Stimulated activated CD8-positive, alpha-beta memory T cell treated with anti-CD3 and anti-CD28 coated beads, Interleukin-7, amount 100 ng/mL, for 4 hours (primary cell): Measurements from ENCODE around the gene MRFAP1.
"Not testable (repeated sequence)": the region's sequence is repeated elsewhere in the genome, so short reads cannot be mapped to it uniquely, and the experiment has no call there.

ENCODE experiments used
- DNase-seq, 2 donors: peaks; one replicate each; pipeline ENCODE4 v3.0.0-alpha.2; 2020; ENCODE audit warnings: low read depth in 2 of 2

MRFAP1 gene

DNA sequence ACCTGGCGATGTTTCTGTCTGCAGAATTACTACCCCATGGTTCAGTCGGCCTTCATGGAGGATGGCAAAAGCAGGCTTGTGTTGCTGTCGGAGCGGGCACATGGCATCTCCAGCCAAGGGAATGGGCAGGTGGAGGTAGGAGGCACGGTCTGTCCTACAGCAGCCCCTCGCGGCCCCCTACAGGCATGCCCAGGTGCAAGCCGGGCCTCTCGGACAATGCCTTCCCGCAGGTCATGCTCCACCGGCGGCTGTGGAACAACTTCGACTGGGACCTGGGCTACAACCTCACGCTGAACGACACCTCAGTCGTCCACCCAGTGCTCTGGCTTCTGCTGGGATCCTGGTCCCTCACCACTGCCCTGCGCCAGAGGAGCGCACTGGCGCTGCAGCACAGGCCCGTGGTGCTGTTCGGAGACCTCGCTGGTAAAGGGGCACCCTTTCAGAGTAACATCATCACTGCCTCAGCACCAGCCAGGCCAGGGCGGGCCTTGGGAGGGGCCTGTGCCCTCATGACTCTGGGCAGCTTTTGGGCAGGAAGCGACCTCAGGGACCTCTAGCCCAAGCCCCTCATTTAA is 29.5 kb upstream of the MRFAP1 start:
- DNase-seq, result no peak

DNA sequence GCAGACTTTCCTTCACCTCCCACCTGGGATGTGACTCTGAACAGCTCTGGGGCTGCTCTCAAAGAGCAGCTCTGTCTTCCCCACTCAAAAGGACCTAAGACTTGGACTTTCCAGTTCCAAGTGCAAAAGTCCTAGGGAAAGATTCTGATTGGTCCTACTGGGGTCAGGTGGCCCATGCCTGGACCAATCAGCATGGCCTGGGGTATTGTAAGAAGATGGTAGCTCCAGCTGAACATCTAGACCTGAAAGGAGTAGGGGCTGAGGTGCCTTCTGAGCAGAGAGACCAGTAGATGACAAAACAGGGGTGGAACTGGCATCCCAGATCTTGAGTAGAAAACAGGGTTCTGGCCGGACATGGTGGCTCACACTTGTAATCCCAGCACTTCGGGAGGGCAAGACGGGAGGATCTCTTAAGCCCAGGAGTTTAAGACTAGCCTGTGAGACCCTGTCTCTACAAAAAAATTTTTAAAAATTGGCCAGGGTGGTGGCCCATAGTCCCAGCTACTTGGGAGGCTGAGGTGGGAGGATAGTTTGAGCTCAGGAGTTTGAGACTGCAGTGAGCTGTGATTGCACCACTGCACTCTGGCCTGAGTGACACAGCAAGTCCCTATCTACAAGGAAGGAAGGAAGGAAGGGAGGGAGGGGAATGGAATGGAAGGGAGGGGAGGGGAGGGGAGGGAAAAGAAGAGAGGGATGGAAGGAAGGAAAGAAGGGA is 27.4 kb upstream of the MRFAP1 start:
- no peak for DNase-seq

DNA sequence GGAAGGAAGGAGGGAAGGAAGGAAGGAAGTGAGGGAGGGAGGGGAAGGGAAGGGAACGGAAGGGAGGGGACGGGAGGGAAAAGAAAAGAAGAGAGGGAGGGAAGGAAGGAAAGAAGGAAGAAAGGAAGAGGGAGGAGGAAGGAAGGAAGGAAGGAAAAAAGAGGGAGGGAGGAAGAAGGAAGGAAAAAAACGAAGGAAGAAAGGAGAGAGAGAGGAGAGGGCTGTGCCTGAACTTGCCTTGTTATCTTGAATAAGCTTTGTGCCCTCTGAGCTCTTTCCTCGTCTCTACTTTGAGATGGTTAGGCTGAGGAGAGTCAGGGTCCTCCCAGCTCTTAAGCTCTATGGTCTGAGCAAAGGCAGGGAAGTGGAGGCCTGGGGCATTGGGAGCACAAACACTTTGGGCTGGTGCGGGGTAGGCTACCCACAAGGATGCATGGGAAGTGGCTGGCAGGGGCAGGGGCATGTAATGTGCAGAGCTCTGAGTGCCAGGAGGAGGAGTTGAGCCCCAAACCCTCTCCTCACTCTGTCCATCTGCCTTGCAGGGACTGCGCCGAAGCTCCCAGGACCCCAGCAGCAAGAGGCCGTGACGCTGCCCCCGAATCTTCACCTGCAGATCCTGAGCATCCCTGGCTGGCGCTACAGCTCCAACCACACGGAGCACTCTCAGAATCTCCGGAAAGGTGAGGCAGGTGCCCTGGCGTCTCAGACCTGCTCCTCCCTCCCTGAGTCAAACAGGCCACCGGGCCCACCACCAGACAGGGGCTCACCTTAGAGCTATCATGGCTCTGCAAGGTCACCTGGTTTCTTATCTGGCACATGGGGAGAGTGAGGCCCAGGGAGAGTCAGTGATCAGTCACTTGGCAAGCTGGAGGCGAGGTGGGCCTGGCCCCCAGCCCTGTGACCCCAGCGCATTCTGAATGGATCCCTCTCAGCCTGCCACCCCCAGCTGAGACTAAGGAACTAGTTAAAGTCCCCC is 26.5 kb upstream of the MRFAP1 start:
- no peak for DNase-seq

DNA sequence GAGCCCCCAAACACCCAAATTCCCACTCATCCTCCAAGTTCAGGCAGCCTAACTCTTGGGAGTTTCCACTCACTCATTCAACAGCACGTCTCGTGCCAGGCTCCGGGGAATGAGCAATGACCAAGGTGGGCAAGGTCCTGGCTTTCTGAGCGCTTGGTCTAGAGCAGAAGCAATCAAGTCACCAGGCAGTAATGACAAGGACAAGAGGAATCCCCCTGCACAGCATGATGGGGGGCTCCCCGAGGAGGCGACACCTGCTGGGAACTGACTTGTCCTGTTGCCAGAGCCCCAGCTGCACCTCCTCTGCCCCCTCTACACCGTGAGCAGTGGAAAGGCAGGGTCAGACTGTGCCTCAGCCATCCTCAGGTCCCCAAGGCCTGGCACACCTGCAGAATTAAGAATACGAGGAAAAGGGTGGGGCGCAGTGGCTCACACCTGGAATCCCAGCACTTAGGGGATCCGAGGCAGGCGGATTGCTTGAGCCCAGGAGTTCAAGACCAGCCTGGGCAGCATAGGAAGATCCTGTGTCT is 25.7 kb upstream of the MRFAP1 start:
- DNase-seq, result no peak

DNA sequence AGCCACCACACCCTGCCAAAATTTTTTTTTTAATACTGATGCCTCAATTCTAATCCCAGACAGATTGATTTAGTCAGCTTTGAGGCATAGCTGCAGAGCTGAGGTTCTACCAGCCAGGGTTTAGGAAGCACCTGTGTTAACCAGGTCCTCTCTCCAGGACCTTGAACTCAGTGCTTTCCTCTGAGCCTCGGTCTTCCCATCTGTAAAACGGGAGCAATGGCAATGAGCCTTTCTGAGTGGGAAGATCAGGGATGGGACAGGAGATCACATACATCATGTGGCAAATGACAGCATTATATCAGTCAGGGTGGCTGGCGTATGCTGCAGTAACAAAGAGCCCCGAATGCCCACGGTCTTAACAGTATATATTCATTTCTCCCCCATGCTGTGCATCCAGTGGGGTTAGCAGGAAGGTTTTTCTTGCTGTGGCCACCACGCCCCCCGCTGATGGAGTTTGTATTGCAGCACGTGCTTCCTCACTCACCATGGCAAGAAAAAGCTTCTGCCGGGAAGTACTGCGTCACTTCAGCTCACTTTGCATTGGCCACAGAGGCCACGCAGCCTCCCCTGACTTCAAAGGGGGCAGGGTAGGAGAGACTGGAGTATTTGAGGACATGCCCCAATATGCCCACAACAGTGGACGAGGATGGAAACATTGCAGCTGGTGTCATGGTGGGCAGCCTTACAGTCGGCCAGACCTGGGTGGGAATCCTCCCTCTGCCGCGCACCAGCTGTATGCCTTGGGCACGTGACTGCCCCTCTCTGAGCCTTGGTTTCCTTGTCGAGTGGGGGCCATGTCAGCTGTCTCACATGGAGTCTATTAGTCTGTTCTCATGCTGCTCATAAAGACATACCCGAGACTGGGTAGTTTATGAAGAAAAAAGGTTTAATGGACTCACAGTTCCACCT is 24.1 kb upstream of the MRFAP1 start:
- no peak for DNase-seq

DNA sequence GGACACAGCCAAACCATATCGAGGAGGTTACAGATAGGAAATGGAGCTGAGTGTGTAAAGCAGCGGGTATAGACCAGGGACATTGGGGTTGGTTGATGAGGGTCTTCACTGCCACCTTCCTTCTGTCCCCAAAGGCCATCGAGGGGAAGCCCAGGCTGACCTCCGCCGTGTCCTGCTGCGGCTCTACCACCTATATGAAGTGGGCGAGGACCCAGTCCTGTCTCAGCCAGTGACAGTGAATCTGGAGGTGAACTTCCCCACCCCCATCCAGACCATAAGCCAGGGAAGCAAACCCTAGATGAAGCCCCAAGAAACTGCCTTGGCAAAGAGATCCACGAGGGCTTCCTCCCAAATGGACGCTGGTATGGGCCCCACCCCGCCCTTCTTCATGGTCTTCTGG is 23.2 kb upstream of the MRFAP1 start:
- no peak for DNase-seq

DNA sequence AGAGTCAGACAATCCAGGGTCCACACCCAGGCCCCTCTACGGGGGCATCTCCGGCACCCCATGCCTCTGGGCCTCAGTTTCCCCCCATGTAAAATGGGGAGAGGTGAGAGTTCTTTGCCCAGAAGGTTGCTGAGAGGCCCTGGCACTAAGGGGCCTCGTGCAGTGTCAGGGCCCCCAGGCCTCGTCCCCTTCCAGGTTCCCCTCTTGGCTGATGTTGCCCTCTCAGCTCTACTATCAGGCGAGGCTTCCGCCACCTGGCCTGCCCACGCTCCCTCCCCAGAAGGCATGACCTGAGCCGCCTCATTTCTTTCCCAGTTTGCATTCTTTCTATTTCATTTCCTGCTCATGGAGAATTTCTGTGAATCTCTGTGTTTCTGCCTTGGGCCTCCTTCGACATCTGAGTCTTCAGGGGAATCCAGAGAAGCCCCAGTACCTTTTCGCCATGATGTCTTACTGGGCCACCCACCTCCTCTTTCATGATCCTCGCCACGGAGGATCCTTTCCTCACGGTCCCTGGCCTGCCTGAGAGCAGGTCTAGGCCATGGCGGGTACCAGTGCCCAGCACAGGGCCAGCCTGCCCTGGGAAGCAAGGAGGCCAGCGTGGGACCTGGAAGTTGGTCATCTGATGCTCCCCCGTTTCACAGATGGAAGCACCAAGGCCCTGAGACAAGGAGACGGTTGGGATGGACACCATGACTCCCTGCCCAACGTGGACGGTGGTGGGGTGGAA is 21.9 kb upstream of the MRFAP1 start:
- DNase-seq, result no peak

DNA sequence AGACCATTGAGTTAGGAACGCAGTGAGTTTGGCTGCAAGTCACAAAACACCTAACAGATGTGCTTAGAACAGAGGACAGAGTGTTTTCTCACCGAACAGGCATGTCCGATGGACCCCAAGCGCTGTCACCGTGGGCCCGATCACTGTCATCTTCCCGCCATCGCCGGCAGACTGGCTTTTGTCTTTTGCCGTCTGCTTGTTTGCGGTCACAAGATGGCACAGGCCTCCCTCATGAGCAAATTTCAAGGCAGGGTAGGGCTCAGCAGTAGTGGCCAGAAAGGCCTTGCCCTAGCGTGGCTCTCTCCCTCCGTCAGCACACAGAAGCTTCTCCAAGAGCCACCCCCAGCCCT is 21.4 kb upstream of the MRFAP1 start:
- DNase-seq, result no peak

DNA sequence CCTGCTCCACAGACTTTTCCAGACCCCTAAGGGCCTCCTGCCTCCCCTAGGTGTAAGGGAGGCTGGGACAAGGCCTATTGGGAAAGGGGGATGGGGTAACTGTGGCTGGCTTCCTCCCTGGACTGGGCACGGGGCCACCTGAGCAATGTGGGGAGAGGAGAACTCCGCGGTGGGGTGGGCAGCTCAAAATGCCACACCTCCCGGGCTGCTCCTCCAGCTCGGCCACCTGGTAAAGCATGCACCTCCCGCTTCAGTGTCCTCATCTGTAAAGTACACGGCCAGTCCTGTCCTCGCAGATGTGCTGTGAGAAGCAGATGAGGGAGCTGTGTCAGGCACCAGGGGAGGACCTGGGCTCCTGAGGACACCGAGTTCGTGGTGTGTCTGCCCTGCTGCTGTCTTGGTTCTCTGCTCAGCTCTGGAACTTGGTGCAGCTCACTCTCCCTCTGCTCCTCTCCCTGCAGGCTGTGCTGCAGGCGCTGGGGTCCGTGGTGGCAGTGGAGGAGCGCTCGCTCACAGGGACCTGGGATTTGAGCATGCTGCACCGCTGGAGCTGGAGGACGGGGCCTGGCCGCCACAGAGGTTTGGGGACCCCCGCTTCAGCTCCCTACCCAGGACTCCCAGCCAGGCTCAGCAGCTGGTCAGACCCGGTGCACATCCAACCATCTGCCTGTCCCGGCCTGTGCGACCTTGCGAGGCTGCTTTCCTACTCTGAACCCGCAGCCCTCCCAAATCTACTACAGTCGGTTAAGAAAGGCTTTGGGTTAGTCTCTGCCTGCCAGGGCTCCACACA is 20.8 kb upstream of the MRFAP1 start:
- no peak for DNase-seq

DNA sequence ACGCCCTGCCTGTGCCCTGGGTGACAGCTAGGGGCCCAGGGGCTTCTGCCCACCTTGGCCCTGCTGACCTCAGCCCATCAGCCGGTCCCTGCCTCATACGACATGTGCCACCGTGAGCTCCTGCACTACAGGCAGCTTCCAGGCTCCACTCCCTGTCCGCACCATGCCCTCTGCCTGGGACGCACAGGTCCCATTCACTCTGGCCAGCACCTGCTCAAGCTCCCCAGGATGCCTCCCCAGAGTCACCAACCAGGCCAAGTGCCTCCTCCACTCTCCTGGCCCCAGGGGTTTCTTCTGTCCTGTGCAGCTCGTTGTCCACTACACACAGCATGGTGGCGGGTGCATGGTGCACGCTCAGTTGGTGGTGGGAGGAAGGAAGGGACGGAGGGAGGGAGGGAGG is 20.2 kb upstream of the MRFAP1 start:
- DNase-seq, result no peak

DNA sequence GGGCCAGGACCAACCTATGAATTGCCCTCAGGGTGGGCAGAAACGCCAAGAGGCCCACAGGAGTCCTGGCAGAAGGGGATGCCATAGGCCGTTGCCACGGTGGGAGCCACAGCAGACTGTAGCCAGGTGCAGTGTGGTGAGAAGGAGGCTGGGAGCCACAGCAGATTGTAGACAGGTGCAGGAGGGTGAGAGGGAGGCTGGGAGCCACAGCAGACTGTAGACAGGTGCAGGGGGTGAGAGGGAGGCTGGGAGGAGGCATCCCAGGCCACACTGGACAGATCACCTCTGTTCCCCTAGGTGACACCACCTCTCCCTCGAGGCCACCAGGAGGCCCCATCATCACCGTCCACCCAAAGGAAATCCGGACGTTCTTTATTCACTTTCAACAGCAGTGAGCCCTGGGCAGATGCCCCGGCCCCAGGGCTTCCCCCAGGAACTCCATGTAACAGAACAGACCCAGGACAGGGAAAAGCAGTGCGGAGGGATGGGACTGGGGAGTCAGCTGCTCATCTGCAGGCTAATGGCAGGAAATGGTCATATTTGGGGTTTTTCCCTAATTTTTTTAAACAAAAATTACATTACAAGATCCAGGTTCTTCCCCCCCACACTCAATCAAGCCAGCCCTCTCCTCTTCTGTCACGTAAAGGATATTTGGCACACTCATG is 19.5 kb upstream of the MRFAP1 start:
- no peak for DNase-seq

DNA sequence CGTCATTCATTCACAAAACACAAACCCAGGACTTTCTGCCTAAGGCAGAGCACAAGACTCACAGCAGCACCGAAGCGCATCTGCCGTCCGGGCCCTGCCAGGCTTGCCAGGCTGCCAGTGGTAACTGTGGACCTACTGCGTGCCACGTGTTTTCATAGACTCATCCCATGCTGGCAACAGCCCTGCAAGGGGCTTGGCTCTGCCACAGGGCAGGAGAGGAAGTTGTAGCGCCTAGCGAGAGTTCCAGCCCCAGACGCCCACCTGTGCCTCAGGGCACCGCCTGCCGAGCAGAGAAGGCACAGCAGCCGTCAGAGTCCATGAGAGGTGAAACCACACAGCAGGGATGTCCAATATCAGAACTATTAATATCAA is 18.9 kb upstream of the MRFAP1 start:
- no peak for DNase-seq

DNA sequence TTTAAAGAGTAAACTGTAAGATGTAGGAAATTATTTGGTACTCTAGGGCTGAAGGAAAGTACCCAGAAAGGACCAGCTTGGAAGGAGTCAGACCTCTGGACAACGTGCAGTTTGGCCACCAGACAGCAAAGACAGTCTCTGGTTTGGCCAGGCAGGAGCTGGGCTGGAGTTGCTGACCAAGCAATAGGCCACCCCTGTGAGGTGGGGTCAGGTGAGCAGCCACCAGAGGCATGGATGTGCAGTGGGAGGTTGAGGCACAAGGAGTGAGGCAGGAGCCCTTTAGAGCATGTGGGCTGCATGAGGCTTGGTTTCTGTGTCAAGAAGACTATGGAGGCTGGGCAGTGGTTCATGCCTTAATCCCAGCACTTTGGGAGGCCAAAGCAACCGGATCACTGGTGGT is 17.7 kb upstream of the MRFAP1 start:
- DNase-seq, result no peak

DNA sequence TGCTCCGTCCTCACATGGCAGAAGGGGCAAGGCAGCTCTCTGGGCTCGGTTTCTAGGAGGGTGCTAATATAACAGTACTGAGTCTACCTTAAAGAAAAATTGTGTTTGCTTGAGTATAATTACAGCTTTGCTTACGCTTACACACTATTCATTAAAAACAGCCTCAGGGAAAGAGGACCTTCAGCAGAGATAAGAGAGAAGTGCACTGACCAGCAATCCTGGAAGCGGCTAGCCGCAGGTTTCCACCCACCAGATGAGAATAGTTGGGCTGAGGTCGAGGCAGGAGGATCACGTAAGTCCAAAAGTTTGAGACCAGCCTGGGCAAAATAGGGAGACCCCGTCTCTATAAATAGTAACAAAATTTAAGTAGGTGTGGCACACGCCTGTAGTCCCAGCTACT is 15.2 kb upstream of the MRFAP1 start:
- DNase-seq, result no peak

DNA sequence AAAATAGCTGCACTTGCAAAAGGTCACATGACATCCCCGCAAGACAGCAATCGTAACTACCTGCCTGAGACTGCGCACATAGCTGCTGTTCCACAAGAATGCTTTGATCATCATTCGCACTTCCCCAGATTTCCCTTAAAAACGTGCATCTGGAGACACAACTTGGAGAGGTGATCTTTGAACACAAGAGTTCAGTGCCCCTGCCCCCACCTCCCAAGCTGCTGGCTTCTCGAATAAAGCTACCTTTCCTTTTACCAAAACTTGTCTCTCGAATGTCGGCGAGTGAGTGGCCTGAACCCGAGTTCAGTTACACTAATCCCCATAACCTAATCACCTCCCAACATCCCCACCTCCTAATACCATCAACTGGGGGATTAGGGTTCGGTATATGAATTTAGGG is 14.4 kb upstream of the MRFAP1 start:
- DNase-seq, result no peak

DNA sequence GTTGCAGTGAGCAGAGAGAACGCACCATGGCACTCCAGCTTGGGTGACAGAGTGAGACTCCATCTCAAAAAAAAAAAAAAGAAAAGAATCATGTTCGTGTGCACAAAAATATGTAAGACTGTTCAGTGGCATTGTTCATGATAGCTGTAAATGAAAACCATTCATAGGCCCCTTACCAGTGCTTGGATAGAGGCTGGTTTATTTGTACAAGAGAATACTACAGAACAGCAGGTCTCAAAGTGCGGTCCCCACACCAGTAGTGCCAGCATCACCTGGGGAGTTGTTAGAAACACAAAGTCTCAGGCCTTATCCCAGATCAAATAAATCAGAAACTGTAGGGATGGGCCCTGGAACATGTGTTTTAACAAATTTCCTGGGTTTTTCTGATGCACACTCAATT is 12.7 kb upstream of the MRFAP1 start:
- no peak for DNase-seq

DNA sequence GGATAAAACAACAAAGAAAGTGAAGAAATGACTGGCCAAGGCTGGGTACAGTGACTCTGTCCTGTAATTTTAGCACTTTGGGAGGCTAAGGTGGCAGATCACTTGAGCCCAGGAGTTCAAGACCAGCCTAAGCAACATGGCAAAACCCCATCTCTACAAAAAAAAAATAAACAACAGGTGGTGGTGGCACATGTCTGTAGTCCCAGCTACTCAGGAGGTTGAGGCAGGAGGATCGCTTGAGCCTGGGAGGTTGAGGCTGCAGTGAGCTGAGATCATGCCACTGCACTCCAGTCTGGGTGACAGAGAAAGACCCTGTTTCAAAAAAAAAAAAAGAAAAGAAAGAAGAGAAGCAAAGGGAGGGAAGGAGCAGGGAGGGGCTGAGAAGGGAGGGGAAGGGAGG is 12.0 kb upstream of the MRFAP1 start:
- DNase-seq, result not testable (repeated sequence)

DNA sequence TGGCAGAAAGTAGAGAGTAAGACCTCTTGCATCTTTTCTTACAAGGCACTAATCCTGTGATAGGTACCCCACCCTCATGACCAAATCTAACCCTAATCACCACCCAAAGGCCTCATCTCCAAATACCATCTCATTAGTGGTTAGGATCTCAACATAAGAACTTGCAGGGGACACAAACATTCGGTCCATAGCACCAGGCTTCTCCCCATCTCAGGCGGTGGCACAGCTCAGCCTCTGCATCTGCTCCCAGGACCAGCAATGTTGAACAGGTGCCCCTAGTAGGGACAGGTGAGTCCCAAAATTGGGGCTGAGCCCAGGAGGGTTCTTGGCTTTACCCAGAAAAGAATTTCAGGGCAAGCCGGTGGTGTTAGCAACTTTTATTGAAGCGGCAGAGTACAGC is 8.4 kb upstream of the MRFAP1 start:
- DNase-seq, result no peak

DNA sequence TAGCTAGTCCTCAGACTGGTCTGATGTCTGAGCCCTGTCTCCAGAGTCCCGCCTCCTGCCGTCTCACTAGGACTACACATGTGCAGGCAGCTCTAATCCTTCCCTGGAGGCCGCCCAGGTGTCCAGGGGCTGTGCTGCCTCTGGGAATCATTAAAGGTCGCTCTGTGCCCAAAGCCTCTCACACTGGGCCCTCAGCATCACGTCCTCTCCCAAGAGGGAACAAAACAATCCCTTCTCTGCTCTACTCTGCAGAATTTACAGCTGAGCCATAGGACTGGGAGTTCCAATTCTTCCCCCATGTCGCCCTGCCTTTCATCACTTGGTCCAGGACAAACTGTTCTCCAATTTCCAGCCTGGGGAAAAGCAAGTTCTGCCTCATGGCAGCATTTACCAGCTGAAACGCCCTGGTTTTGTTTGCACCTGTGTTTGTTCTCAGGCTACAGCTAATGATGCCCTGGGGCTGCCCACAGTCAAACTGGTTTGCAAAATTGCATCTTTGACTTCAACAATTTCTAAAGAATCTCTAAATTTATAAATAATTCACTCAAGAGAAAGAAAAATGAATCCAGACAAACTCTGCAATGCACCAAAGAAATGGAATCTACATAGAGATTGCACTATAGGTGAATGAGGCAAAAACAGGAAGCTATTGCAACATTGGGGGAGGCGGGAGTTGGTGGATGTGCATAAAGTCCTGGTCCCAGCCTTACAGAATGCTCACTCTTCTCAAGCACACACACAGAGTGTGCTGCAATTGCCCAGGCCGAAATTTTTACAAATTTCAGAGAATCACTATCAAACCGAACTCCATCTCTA is 7.2 kb upstream of the MRFAP1 start:
- no peak for DNase-seq
